Measurements from ENCODE around the gene STRIP2.
A peak's percentile ranks its signal among the peaks of the same experiment; 100 is the strongest.
"Not testable (repeated sequence)": the region's sequence is repeated elsewhere in the genome, so short reads cannot be mapped to it uniquely, and the experiment has no call there.

STRIP2 gene

DNA sequence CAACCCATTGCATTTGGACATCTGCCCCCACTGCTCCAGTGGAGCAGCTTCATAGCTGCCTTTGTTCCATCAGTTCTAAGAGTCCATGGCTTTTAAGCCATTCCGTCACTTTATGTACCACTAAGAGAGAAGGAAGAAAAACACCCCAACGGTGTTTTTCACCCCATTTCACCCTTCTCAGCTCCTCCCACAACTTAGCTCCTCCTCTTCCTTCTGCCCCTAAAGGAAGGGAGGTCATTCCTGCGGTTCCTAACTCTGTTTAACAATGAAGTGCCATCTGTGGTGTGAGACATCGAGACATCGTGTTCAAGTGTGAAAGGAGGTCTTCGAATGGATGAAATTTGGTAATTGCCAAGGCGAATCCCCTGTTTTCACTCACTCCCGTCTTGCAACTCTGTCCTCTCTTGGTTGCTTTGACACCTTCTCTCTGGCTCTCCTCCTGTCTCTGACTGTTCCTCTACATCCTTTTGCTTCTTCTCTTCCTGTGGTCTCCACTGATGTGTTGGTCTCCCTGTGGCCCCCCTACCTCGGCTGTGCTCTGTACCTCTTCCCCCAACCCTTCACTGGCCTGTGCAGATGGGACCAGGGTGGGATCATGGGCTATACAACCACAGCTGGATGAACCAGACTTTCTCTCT is 91.1 kb downstream of the STRIP2 start:
- no peak for DNase-seq (ENCODE audit: low read depth in 2 of 3, low spot score in 2 of 3)

DNA sequence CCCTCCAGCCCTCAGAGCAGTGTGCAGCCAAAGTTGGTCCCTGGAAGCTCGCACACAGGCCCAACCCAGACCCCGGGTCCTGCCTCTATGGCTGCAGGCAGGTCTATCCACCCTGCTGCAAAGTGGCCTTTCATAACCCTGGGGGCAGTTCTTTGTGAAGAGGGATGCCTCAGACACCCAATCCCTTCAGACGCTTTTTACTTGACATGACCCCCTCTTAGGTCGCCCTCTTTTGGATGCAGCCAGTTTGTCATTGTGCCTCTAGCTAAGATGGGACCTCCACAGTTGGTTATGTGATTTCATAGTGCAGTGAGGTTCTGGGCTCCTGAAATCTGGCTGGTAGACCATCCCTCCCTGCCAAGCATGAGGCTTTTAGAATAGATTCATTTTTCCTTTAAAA is 95.4 kb downstream of the STRIP2 start:
- DNase-seq (ENCODE audit: low read depth in 2 of 3, low spot score in 2 of 3) = no peak

GRCh38 chr7:129530795-129531391 is 96.7 kb downstream of the STRIP2 start:
- peak in 1 of 3 experiments; percentile 13 for DNase-seq (ENCODE audit: low read depth in 2 of 3, low spot score in 2 of 3)

DNA sequence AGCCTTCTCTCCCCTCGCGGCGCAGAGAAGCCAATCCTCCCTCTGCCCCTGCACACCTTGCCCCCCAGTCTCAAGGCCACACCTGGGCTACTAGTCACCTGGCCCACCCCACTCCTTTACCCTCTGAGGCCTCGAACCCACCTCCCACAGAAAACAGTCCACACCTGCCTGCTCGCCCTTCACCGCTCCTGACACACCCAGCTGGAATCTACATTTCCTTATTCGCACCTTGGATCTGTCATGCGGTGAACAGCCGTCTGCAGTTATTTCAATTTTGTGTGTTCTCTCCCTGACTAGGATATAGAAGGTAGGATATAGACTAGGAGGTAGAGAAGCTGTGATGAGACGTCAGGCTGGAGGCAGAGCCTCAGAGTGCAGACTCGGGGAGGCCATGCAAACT is 97.5 kb downstream of the STRIP2 start:
- DNase-seq (ENCODE audit: low read depth in 2 of 3, low spot score in 2 of 3) = no peak

- no peak for DNase-seq (ENCODE audit: low read depth in 2 of 3, low spot score in 2 of 3)
These were observed 98.1 kb downstream of the STRIP2 start for GRCh38 chr7:129532375-129532774.

DNA sequence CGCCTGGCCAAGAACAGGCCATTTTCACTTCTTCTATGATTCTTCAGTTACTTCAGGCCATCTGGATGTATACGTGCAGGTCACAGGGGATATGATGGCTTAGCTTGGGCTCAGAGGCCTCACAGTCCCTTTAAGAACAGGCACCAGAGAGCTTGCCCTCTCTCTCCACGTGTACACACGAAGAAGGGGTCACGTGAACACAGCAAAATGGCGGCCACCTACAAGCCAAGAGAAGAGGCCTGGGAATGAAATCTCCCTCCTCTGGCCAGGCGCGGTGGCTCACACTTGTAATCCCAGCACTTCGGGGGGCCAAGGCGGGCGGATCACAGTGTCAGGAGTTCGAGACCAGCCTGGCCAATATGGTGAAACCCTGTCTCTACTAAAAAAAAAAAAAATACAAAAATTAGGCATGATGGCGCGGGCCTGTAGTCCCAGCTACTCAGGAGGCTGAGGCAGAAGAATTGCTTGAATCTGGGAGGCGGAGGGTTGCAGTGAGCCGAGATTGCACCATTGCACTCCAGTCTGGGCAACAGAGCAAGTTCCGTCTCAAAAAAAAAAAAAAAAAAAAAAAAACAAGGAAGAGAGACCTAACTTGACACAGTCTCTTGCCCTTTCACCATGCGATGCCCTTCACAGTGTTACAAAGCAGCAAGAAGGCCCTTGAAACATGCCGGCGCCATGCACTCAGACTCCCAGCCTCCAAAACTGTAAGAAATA is 100.5 kb downstream of the STRIP2 start:
- DNase-seq (ENCODE audit: low read depth in 2 of 3, low spot score in 2 of 3) = not testable (repeated sequence)

GRCh38 chr7:129535896-129536295 is 101.7 kb downstream of the STRIP2 start:
- no peak for DNase-seq (ENCODE audit: low read depth in 2 of 3, low spot score in 2 of 3)

GRCh38 chr7:129536323-129536722 is 102.1 kb downstream of the STRIP2 start:
- DNase-seq (ENCODE audit: low read depth in 2 of 3, low spot score in 2 of 3) = no peak

All from activated CD8-positive, alpha-beta memory T cell treated with anti-CD3 and anti-CD28 coated beads for 48 hours (primary cell).